ENCODE data around the gene FGD4.

The FGD4 gene

DNA sequence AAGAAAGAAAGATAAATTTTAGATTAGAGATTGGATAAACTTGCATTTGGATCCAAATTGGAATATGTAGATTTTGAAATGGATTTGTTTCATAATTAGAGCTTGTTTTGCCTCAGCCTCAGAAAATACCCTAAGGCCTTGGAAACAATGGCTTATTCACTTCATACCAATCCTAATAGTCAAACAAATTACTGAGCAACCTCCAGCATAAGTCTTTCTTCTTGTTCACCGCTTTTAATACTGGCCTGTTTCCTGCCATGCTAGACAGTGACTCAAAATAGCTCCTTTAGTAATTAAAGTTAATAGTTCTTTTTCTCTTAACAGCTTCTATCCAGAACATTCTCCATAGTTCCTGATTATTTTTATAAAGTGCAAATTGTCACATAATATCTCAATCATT is 168.9 kb downstream of the FGD4 start:
- no peak for DNase-seq

DNA sequence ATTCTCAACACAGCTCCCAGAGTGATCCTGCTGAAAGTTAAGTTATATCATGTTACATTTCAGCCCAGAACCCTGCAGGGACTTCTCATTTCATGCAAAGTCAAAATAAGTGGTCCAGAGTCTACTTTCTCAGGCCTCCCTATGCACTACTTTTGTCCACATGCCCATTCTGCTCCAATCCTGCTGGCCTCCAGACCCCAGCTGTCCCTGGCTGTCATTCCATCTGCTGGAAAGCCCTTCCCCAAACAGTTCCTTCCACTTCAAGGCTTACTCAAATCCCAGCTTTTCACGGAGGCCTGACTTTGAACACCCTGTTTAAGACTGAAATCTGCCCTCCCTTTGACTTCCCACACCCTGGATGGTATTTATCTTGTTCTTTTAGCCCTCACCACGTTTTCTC is 169.9 kb downstream of the FGD4 start:
- no peak for DNase-seq

DNA sequence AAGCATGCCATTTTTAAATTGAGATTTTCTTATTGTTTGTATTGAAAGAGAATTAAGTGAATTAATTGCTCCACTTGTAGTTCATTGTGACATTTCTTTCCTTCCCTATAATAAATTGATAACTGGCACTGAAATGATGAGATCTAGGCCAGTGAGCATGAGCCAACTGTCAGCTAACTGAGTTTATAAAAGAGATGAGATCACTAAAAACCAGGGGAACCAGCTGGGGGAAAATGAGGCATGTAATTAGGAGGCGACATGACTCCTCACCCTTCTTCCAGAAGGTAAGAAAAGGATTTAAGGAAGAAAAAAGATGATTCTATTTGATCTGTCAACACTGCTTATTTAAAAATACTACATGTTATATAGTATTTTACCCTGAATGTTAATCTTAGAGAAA is 175.2 kb downstream of the FGD4 start:
- DNase-seq, result no peak

DNA sequence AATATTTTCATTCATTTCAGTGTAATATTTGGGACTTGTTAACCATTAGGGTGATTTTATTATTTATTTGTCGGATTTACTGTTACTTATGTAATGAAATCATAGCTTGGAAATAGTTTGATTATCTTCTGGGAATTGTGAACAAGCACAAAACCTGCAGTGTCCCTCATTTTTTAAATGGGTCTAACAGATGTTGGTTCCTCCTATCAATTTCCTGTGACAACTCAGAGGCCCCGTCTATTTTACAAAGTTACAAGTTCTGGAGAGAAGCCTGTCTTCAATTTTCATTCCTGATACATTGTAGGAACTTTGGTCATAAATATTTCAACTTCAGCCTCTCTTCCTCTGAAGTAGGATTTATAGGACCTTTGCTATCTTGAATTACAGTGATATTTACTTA is 178.0 kb downstream of the FGD4 start:
- DNase-seq, result no peak

DNA sequence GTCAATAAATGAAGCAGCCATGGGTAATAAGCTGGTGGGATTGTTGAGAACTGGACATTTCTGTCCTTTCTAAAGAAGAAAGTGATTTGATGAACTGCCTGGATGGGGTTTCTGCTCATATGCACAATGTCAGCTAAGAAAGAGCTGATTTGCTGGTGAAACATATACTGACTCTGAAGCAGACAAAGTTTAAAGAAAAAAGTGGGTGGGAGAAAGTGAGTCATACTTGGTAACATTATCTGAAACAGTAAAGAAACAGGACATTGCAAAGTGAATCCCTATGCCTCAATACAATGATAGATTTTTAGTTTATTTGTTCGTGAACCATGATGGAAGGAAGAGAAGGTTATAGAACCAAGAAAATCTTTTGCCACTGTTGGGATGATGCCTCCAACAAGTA is 184.2 kb downstream of the FGD4 start:
- no peak for DNase-seq

DNA sequence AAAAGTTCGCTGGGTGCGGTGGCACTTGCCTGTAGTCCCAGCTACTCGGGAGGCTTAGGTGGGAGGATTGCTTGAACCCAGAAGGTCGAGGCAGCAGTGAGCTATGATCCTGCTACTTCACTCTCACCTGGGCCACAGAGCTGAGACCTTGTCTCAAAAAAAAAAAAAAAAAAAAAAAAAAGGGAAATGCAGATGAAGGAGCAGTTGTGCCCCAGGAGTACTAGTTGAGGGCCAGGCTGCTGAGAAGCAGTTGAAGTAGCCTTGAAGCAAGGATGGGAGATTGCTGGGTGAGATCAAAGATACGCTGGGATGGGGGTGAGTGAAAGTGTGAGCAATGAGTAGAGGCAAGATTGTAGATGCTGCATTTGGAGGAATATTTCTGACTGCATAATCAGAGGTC is 186.3 kb downstream of the FGD4 start:
- DNase-seq, result no peak

DNA sequence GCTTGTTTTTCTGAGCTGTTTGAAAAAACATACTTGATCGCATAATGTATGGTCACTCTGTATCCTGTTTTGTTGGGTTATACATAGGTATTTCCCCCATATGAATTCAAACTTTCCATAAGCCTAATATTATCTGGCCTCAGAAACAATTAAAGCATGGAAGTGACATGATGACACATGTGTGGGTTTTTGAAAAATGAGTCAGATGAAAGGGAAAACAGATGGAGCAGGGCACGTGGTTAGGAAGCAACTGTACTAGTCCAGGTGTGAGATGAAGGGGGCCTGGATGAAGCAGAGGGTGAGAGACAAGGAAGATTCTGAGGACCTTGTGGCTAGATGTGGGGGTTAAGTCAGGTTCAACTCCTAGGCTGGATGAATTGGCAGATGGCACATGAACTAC is 187.0 kb downstream of the FGD4 start:
- no peak for DNase-seq

DNA sequence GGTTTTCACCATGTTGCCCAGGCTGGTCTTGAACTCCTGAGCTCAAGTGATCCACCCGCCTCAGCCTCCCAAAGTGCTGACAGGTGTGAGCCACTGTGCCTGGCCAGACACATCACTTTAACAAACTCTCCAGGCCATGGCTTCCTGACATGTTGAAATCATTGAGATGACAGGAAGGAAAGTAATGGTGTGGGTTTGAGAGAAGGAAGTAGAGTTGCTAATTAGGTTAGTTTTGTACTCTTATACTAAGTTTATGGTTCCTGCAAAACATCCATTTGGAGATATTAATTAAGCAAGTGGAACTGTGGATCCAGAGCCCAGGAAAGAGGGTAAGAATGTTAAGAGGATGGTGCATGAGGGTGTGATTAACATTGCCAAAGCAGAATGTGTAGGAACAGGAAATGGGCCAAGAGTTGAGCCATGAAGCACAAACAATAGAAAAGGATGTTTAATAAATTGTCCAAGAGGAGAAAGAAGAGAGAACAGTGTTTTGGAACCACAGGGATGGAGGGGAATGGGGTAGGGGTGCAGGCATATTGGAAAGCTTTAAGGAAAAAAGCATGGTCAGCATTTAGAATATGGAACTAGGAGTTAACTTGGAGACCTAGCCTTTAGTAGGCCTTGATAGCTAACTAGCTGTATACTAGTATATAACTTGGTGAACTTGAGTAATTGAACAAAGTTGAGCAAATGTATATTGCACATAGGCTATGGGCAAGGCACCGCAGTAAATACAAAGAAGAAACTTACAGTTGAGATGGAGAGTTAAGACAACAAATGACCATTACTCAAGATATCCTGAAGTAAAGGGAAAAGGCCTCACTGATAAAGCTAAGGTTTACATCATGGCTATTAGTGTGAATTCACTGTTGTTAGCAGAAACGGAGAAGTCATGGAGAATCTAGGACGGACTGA is 188.5 kb downstream of the FGD4 start:
- DNase-seq, result no peak

DNA sequence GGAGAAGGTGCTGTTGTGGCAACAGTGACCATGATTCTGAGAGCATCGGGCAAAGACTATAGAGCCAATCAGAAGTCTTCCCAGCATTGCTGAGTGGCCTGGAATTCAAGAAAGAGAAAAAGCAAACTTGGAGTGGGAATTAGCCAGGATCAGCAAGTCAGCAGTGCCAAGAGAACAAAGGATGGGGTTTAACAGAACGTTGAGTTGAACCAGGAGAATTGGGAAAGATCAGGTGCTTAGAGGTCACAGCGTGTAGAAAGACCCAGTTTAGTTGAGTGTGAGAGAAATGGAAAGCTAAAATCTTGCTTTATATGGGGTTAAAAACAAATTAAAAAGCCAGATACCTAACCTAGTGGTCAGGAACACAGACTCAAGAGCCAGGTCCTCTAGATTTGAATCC is 189.2 kb downstream of the FGD4 start:
- DNase-seq, result no peak

DNA sequence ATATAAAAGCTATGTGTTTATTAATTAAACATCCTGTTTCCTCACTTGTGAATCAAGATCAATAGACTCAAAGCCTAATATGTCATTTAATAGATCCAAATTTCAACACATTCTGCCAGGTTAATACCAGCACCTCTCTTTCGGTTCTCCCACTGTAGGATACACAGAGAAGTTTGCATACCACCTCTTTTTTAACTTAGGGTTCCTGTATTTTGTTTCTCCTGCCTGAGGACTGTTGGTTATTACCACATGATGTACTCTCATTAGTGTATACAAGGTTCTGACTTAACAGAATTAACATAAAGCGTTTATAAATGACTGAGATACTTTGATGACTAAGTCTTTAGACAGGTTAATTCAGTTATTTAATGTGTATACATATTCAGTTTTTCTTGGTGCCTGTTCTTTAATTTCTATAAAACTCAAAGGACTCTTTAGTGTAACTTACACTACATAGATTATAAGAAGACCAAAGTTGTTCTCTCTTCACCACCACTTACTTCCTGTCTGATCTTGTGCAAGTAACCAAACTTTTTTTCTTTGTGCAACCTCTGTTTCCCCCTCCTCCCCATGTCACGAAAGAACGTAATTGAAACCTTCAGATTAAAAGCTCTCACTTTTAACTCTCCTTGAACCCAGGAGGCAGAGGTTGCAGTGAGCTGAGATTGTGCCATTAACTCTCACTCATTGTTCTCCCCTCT is 190.0 kb downstream of the FGD4 start:
- DNase-seq, result no peak

DNA sequence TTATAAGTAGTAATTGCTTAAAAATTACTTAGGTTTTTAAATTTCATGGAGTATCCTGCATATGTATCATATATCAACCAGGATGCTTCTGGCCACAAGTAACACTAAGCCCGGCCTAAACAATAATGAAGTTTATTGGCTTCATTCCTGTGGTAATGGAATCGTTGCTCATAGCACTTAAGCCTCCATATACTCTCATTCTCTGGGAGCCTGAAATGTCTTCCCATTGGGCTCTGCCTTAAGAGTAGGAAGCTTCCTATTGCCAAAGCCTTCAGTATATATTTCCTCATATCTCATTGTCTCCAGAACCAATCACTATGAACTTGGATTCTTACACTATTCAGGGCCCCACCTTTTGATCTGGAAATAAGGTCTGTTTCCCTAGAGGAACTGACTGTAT is 195.9 kb downstream of the FGD4 start:
- DNase-seq, result no peak

DNA sequence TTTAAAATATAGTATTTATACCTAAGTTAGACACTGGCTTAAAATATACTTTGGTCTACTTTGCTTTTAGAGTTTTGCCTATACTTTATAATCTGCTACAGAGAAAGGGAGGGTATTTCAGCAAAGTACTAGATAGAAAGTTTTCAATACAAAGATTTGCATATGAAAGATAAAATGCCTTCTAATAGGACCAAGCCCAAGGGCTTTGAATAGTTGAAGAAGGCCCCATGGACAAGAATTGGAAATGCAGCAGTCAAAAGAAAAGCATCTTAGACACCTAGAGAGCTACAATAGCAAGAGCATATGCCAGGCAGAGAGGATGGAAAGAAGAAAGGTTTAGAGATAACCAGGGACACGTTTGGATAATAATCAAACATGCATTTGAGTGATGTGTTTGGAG is 196.7 kb downstream of the FGD4 start:
- no peak for DNase-seq

DNA sequence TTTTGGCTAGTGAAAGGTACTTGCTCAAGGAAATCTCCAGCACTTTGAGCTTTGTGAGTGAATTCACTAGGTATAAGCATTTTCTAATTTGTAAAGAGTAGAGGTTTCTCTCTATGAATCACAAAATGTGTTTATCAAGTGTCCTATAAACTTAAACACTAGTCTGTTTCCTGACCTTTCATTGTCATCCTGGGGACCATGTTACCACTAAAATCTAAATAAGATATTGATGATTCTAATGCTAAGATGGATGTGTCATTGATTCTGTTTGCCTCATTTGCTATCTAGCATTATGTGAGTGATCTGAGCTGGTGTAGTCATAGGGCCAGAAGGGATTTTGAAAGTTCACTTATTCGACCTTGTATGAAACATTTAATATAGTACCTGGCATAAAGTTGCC is 199.3 kb downstream of the FGD4 start:
- no peak for DNase-seq

DNA sequence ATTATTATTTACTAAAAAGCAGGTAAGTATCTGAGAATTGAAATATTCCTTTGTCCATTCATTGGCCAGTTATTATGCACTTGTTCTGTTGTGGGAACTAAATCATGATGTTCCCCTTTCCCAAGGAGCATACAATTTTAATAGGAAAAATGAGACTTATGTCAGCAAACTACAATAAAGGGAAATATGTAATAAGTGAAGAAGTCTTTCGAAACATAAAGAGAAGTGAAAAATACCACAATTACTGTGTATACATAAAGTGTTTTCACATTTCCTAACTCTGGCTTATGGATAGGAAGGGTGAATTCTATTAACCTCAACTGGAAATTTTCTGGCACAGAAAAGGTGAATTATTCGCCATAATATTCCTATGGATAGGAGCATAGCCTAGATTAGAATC is 201.3 kb downstream of the FGD4 start:
- DNase-seq, result no peak

DNA sequence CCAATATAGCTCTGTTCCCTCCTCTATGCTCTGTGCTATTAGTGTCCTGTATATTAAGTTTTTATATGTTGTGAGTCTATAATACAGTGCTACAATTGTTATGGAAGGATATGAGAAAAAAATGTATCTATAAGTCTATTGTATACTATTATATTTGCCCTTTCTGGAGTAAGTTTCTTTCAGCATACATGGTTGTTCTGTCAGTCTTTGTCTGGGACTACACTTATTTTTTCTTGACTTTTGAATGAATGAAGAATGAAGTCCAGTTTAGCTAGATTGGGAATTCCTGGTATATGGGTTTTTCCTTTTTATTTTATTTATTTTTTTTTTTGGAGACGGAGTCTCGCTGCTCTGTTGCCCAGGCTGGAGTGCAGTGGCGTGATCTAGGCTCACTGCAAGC is 203.7 kb downstream of the FGD4 start:
- DNase-seq, result no peak

DNA sequence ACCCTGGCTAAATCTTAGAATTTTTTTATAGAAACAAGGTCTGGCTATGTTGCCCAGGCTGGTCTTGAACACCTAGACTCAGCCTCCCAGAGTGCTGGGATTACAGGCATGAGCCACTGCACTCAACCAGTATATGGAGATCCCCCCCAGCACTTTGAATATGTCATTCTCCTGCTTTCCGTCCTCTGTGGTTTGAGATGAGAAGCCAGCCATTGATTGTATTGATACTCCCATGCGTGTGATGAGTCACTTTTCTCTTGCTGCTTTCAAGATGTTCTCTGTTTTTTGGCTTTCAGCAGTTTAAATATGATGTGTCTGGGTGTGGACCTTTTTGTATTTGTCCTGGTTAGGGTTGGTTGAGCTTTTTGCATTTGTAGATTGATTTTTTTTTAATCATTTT is 204.5 kb downstream of the FGD4 start:
- DNase-seq, result no peak

DNA sequence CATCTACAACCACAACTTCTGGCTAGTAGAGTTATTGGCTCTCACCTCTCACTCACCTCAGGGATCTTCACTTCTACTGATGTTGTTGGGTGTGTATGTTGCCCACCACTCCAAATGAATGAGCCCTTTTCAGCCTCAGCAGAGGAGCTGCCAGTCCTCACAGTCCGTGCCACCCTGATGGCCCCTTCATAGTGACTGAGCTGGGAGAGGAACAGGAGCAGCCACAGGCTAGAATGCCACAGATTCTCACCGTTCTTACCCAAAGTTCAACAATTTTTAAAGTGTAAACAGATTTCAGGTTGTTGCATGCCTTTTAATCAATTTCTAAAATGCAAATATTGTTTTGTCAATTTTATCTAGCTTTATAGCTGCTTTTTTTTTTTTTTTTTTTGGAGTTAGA is 205.2 kb downstream of the FGD4 start:
- DNase-seq, result no peak

DNA sequence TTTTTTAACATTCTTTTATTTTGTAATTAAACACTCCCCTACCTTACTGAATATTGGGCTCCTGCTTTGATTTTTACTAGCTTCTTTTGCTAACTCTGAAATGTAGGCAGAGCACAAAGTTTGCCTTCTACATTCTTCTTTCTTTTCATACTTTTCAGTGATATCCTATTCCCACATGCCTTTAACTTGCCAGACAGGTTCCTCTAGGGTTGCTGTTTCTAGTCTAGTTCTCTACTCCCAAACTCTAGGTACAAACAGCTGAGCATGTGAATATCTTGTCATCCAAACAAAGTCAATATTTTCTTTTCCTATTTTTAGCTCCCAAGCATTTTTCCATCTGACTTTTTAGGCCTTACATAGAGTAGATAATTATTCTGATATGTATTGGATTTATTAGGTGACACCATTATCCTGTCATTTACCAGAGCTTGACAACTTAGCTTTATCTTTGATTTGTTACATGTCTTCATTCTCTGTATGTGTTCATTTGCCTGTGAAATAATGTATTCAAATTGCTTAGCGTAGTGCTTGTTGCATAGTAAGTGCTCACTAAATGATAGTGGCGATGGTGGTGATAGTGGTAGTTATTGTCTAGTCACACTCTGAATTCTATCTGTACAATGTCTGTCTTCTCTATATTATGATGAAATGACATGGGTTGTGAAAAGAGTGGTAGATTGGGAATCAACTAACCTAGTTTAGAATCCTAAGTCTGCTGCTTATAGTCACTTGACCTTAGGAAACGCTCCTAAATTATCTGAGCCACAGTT is 206.2 kb downstream of the FGD4 start:
- DNase-seq, result no peak

DNA sequence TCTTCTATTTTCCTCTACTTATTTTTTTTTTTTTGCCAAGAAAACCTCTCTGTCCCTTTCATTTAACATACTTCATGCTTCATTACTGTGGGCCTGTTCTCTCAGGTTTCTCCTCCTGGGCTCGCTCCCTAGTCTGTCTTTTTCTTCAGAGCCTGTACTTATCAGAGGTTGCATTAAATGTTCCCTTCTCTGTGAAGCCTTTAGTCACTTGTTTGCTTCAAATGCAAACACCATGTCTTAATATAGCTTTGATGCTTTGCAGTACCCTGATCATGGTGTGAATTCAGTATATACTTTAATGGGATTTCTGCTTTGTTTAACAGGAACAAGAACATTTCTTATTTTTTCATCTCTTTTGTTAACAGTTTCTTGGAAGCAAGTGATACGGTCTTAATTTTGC is 207.1 kb downstream of the FGD4 start:
- no peak for DNase-seq

DNA sequence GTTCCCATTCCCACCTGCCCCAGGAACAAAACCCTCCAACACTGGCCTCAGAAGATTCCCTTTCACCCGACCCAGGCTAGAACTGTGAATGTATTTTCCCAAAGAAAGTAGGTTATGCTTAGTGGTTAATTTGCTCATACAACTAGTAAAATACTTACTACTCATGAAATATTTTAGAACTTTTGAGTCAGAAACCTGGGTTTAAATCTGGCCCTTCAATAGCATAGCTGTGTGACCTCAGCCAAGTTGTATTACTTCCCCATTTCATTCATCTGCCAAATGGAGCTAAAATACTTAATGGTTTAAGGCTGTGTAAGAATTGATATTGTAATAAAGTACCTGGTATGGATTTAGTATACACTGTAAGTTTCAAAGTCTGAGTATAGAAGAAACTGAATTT is 210.6 kb downstream of the FGD4 start:
- DNase-seq, result no peak

DNA sequence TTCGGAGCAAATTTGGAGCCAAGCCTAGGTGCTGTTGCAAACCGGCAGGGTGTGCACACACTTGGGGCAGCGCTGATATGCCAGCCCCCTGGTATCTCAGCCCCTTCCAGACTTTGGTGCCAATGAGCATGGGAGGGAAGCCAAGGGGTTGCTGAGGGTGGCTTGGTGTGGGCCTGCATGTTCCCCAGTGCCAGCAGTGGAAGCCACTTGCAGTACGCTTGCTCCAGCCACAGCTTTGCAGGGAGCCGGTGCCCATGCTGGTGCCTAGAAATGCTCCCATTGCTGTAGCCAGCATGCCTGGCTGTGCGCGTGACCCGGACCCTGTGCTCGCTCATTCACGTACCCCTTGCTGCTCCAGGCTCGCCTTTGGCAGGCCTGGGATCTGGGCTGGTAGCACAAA is 212.6 kb downstream of the FGD4 start:
- DNase-seq, result no peak

DNA sequence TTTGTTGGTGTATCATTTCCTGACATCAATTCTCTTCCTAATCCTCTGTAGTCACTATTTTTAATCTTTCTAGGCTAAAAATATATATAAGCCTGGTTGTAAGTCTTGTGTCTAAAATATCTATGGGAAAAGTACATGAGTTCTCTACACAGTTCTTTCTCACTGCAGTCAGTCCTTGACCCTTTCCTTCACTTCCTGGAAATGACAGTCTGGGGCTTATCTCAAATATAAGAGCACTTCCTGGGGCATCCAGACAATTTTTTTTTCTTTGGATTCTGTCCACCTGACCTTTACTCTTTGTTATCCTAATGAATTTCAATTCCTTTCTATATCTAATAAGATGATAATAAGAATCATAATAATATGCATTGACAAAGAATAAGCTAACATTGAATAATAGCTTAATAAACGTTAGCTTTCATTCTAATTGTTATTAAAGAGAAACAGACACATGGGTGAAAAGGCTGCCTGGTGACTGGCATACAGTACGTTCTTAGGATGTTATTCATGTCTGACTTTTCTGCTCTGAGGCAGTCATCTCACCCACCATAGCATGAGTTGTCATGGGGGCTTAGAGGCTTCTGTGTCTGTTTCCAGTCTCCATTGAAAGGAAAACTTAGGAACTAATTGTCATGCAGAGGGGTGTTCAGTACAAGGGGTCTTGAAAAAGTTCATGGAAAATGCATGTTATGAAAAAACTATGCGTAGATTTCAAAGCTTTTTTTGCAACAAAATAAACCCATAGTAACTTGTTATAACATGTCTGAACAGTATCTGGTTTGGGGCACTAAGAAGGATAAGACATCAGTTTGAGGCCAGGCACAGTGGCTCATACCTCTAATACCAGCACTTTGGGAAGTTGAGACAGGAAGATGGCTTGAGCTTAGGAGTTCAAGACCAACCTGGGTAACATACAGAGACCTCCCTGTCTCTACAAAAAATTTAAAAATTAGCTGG is 213.6 kb downstream of the FGD4 start:
- no peak for DNase-seq

DNA sequence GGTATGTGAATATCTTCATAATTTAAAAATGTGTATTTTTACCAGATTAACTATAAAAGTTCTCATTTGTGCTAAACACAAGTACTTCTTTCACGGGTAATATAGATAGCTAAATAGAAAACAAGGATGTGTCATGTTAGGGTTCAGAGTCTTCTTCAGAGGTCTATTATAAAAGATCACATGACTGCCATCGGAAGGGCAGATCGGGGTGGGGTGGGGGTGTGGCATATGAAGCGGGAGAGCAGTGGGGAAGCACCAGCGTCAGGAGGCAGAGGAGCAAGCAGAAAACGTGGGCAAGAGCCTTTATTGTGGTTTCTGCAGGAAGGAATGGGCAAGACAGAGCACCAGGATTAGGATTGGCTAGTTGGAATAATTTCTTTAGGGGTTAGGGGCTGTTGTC is 216.1 kb downstream of the FGD4 start:
- no peak for DNase-seq

Measured in NCI-H2029 treated with DMSO at 0.1 percent for 48 hours (cell line).